ENCODE measurements around the gene SLC25A21.

SLC25A21 gene

DNA sequence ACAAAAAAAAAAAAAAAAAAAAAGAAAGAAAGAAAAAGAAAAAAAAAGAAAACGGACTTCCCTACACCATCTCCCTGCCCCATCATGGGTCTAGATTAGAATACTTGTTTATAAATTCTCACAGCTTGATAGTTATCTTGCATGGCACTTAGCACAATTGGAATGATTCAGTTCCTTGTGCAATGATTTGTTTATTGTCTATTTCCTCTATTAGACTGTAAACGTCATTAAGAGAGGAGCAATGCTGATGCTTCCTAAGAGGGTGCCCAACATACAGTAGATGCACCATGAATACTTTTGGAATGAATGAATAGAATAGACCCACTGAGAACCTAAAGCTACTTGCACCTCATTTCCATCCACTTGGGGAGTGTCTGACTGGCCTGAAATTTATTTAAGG is 469.9 kb downstream of the SLC25A21 start (continued):
- TF ChIP-seq, protein P1, sequence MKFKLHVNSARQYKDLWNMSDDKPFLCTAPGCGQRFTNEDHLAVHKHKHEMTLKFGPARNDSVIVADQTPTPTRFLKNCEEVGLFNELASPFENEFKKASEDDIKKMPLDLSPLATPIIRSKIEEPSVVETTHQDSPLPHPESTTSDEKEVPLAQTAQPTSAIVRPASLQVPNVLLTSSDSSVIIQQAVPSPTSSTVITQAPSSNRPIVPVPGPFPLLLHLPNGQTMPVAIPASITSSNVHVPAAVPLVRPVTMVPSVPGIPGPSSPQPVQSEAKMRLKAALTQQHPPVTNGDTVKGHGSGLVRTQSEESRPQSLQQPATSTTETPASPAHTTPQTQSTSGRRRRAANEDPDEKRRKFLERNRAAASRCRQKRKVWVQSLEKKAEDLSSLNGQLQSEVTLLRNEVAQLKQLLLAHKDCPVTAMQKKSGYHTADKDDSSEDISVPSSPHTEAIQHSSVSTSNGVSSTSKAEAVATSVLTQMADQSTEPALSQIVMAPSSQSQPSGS (tag by site-specific recombination; IDR thresholded peaks at IDR 0.05; ENCODE audit: low read depth) = no peak
- TF ChIP-seq GFI1B (tag by site-specific recombination; IDR thresholded peaks at IDR 0.05) = no peak
- TF ChIP-seq, protein P2, sequence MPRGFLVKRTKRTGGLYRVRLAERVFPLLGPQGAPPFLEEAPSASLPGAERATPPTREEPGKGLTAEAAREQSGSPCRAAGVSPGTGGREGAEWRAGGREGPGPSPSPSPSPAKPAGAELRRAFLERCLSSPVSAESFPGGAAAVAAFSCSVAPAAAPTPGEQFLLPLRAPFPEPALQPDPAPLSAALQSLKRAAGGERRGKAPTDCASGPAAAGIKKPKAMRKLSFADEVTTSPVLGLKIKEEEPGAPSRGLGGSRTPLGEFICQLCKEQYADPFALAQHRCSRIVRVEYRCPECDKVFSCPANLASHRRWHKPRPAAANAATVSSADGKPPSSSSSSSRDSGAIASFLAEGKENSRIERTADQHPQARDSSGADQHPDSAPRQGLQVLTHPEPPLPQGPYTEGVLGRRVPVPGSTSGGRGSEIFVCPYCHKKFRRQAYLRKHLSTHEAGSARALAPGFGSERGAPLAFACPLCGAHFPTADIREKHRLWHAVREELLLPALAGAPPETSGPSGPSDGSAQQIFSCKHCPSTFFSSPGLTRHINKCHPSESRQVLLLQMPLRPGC (tag by site-specific recombination; IDR thresholded peaks at IDR 0.05) = no peak
- TF ChIP-seq SP3 (tag by site-specific recombination; IDR thresholded peaks at IDR 0.05) = no peak
- TF ChIP-seq SCRT2 (tag by site-specific recombination; IDR thresholded peaks at IDR 0.05) = no peak
- TF ChIP-seq ZNF239 (tag by site-specific recombination; IDR thresholded peaks at IDR 0.05) = no peak
- TF ChIP-seq HOXA7 (CRISPR knock-in tag; IDR thresholded peaks at IDR 0.05; ENCODE audit: borderline replicate concordance) = no peak
- no peak for TF ChIP-seq KLF17 (tag by site-specific recombination; IDR thresholded peaks at IDR 0.05)
- no peak for TF ChIP-seq IKZF3 (tag by site-specific recombination; IDR thresholded peaks at IDR 0.05)

GRCh38 chr14:36701132-36701531 is 471.3 kb downstream of the SLC25A21 start:
- Histone ChIP-seq H3K4me1 (ENCODE audit: control insufficient read depth, insufficient read depth, low read length) (peaks cover 8% of the 10 kb centered on the region; the same call in 1 of the 2 replicates), H3K9me3 (ENCODE audit: control insufficient read depth, insufficient read depth, low read depth, low read length) (no peaks in the 10 kb centered on the region), H3K27ac (ENCODE audit: extremely low read depth, low read depth, low read length) (no peak overlapping the region), H3K36me3 (ENCODE audit: control insufficient read depth in 2 of 2, insufficient read depth in 1 of 2, low read length in 2 of 2) (no peaks in the 10 kb centered on the region), H3K4me3 (ENCODE audit: low read depth, low read length) (no peak overlapping the region)
- TF ChIP-seq ZNF10 (tag by site-specific recombination; IDR thresholded peaks at IDR 0.05) = peak; percentile 79
- TF ChIP-seq TCF7L2 (IDR thresholded peaks at IDR 0.05; ENCODE audit: borderline replicate concordance, low read depth, low read length) = no peak
- ChIA-PET CTCF (interaction anchor here (0.9 kb wide), 1 partner anchor 47 kb away, joined by 3 read pairs; no protein-coding TSS in a partner anchor), POLR2A (interaction anchor here (1.6 kb wide), 1 partner anchor 10 kb away, joined by 4 read pairs; no protein-coding TSS in a partner anchor)

DNA sequence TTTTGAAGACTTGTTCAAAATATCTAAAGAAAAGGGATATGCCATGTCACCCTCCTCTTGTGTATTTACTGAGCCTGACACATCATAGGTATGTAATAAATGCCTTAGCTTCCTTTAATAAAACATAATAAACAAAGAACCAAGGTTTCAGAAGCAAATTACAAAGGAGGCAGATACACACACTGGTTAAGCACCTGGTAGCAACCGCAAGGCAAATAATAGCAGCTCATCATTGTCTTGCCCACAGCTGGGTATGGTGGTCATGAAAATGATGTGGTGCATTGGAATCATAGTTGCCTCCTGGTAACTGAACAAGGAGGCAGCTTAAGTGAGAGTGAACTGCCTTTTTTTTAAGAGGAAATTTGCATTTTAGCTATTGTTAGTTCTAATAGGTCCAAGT is 471.8 kb downstream of the SLC25A21 start:
- H3K27ac ChIP-seq (ENCODE audit: extremely low read depth, low read depth, low read length) = no peak overlapping the region
- POLR2A ChIA-PET = interaction anchor here (1.6 kb wide), 1 partner anchor 10 kb away, joined by 4 read pairs; no protein-coding TSS in a partner anchor
- H3K9me3 ChIP-seq (ENCODE audit: control insufficient read depth, insufficient read depth, low read depth, low read length) = no peaks in the 10 kb centered on the region
- no peak overlapping the region for H3K4me3 ChIP-seq (ENCODE audit: low read depth, low read length)
- peaks cover 8% of the 10 kb centered on the region; the same call in 1 of the 2 replicates for H3K4me1 ChIP-seq (ENCODE audit: control insufficient read depth, insufficient read depth, low read length)
- CTCF ChIA-PET = no interaction called here
- H3K36me3 ChIP-seq (ENCODE audit: control insufficient read depth in 2 of 2, insufficient read depth in 1 of 2, low read length in 2 of 2) = no peaks in the 10 kb centered on the region
- no peak for TF ChIP-seq ZNF596 (tag by site-specific recombination; IDR thresholded peaks at IDR 0.05)
- TF ChIP-seq ZNF544 (tag by site-specific recombination; IDR thresholded peaks at IDR 0.05) = no peak
- no peak for TF ChIP-seq HOXC10 (CRISPR knock-in tag; IDR thresholded peaks at IDR 0.05)
- TF ChIP-seq, protein P3, sequence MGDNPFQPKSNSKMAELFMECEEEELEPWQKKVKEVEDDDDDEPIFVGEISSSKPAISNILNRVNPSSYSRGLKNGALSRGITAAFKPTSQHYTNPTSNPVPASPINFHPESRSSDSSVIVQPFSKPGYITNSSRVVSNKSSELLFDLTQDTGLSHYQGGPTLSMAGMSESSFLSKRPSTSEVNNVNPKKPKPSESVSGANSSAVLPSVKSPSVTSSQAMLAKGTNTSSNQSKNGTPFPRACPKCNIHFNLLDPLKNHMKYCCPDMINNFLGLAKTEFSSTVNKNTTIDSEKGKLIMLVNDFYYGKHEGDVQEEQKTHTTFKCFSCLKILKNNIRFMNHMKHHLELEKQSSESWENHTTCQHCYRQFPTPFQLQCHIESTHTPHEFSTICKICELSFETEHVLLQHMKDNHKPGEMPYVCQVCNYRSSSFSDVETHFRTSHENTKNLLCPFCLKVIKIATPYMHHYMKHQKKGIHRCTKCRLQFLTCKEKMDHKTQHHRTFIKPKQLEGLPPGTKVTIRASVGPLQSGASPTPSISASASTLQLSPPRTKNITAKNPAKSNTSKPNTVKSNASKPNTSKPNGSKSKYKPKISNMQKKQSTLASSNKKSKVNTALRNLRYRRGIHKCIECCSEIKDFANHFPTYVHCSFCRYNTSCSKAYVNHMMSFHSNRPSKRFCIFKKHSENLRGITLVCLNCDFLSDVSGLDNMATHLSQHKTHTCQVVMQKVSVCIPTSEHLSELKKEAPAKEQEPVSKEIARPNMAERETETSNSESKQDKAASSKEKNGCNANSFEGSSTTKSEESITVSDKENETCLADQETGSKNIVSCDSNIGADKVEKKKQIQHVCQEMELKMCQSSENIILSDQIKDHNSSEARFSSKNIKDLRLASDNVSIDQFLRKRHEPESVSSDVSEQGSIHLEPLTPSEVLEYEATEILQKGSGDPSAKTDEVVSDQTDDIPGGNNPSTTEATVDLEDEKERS (tag by site-specific recombination; IDR thresholded peaks at IDR 0.05) = no peak
- TF ChIP-seq ZBTB44 (tag by site-specific recombination; IDR thresholded peaks at IDR 0.05) = no peak
- TF ChIP-seq ZNF626 (tag by site-specific recombination; IDR thresholded peaks at IDR 0.05) = no peak
- TF ChIP-seq KLF1 (tag by site-specific recombination; IDR thresholded peaks at IDR 0.05) = no peak
- TF ChIP-seq, protein P4, sequence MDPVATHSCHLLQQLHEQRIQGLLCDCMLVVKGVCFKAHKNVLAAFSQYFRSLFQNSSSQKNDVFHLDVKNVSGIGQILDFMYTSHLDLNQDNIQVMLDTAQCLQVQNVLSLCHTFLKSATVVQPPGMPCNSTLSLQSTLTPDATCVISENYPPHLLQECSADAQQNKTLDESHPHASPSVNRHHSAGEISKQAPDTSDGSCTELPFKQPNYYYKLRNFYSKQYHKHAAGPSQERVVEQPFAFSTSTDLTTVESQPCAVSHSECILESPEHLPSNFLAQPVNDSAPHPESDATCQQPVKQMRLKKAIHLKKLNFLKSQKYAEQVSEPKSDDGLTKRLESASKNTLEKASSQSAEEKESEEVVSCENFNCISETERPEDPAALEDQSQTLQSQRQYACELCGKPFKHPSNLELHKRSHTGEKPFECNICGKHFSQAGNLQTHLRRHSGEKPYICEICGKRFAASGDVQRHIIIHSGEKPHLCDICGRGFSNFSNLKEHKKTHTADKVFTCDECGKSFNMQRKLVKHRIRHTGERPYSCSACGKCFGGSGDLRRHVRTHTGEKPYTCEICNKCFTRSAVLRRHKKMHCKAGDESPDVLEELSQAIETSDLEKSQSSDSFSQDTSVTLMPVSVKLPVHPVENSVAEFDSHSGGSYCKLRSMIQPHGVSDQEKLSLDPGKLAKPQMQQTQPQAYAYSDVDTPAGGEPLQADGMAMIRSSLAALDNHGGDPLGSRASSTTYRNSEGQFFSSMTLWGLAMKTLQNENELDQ (tag by site-specific recombination; IDR thresholded peaks at IDR 0.05; ENCODE audit: low read depth) = no peak
- no peak for TF ChIP-seq ZSCAN30 (tag by site-specific recombination; IDR thresholded peaks at IDR 0.05)
- no peak for TF ChIP-seq ZNF610 (tag by site-specific recombination; IDR thresholded peaks at IDR 0.05; ENCODE audit: borderline replicate concordance)
